ENCODE measurements around the gene CDH23. TPM values are rescaled to one million over a fixed set of nuclear protein-coding genes. Genes with fewer than 3 reads are reported as not detected.

CDH23 gene
- total and polyA plus RNA-seq, 9 of the 15 experiments (the other 6 are each of a cell fraction or from before 2014, with no cell fraction given): 0.18 to 1.2 (median 0.47) TPM

DNA sequence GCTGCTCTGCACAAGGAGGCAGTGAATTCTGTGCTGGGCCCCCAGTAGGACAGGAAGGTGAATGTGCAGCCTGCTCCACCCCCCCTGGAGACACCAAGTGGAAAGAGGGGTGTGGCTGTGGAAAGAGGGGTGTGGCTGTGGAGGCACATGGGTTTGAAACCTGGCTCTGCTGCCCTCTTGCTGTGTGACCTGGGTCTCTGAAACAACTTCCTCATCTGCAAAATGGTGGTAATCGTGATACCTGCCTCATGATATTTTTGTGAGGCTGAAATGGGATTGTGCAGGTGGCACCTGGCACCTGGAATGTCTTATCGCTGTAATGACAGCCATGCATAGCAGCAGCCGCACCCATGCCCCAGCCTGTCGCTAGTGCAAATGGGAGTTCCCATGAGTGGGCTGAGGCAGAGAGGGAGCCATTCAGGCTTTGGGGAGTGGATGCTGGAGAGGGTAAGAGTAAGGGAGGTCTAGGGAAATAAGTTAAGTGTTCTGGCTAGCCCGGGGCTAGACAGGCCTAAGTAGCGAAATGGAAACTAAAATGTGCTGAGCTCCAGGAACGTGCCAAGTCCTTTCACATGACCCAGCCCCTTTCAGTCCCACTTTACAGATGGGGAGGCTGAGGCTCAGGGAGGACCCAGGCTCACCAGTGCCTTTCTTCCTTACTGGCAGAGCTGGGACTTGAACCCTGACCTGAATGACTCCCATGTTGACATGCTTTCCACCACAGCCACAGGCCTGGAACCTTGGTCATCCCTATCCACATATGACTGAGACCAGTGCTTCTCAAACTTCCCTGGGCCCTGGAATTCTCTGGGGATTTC is 287.8 kb downstream of the CDH23 start (continued):
- TF ChIP-seq, protein P1, sequence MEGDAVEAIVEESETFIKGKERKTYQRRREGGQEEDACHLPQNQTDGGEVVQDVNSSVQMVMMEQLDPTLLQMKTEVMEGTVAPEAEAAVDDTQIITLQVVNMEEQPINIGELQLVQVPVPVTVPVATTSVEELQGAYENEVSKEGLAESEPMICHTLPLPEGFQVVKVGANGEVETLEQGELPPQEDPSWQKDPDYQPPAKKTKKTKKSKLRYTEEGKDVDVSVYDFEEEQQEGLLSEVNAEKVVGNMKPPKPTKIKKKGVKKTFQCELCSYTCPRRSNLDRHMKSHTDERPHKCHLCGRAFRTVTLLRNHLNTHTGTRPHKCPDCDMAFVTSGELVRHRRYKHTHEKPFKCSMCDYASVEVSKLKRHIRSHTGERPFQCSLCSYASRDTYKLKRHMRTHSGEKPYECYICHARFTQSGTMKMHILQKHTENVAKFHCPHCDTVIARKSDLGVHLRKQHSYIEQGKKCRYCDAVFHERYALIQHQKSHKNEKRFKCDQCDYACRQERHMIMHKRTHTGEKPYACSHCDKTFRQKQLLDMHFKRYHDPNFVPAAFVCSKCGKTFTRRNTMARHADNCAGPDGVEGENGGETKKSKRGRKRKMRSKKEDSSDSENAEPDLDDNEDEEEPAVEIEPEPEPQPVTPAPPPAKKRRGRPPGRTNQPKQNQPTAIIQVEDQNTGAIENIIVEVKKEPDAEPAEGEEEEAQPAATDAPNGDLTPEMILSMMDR (IDR thresholded peaks at IDR 0.05 in 2 of 3, conservative IDR thresholded peaks at IDR 0.05 in 1 of 3; ENCODE audit: insufficient read depth in 2 of 3, low read depth in 1 of 3, low read length in 3 of 3): peak; percentile 73 to 76 (median 76)
- TF ChIP-seq DMBX1 (CRISPR knock-in tag; IDR thresholded peaks at IDR 0.05; ENCODE audit: borderline replicate concordance) (no peak), FOXK2 (conservative IDR thresholded peaks at IDR 0.05 in 1 of 2, IDR thresholded peaks at IDR 0.05 in 1 of 2; ENCODE audit: low read depth in 2 of 2) (peak; percentile 36 to 55; a peak in 2 of 4 replicates), ZC3H4 (CRISPR knock-in tag; IDR thresholded peaks at IDR 0.05; ENCODE audit: borderline replicate concordance) (no peak), ZNF695 (CRISPR knock-in tag; IDR thresholded peaks at IDR 0.05) (no peak), ZNF507 (tag; conservative IDR thresholded peaks at IDR 0.05) (no peak), ZNF184 (CRISPR knock-in tag; IDR thresholded peaks at IDR 0.05) (no peak), HDAC2 (IDR thresholded peaks at IDR 0.05) (0 out of 2 replicates have a peak, but pooled peaks have one; percentile 56), PHB (CRISPR knock-in tag; IDR thresholded peaks at IDR 0.05) (no peak), KHSRP (IDR thresholded peaks at IDR 0.05) (no peak), BACH1 (tag; IDR thresholded peaks at IDR 0.05) (no peak)
- TF ChIP-seq, protein P2, sequence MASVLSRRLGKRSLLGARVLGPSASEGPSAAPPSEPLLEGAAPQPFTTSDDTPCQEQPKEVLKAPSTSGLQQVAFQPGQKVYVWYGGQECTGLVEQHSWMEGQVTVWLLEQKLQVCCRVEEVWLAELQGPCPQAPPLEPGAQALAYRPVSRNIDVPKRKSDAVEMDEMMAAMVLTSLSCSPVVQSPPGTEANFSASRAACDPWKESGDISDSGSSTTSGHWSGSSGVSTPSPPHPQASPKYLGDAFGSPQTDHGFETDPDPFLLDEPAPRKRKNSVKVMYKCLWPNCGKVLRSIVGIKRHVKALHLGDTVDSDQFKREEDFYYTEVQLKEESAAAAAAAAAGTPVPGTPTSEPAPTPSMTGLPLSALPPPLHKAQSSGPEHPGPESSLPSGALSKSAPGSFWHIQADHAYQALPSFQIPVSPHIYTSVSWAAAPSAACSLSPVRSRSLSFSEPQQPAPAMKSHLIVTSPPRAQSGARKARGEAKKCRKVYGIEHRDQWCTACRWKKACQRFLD (CRISPR knock-in tag; IDR thresholded peaks at IDR 0.05): no peak
- TF ChIP-seq, protein P3, sequence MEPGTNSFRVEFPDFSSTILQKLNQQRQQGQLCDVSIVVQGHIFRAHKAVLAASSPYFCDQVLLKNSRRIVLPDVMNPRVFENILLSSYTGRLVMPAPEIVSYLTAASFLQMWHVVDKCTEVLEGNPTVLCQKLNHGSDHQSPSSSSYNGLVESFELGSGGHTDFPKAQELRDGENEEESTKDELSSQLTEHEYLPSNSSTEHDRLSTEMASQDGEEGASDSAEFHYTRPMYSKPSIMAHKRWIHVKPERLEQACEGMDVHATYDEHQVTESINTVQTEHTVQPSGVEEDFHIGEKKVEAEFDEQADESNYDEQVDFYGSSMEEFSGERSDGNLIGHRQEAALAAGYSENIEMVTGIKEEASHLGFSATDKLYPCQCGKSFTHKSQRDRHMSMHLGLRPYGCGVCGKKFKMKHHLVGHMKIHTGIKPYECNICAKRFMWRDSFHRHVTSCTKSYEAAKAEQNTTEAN (CRISPR knock-in tag; IDR thresholded peaks at IDR 0.05): no peak
- TF ChIP-seq, protein P4, sequence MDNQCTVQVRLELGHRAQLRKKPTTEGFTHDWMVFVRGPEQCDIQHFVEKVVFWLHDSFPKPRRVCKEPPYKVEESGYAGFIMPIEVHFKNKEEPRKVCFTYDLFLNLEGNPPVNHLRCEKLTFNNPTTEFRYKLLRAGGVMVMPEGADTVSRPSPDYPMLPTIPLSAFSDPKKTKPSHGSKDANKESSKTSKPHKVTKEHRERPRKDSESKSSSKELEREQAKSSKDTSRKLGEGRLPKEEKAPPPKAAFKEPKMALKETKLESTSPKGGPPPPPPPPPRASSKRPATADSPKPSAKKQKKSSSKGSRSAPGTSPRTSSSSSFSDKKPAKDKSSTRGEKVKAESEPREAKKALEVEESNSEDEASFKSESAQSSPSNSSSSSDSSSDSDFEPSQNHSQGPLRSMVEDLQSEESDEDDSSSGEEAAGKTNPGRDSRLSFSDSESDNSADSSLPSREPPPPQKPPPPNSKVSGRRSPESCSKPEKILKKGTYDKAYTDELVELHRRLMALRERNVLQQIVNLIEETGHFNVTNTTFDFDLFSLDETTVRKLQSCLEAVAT (IDR thresholded peaks at IDR 0.05): no peak
- TF ChIP-seq, protein P5, sequence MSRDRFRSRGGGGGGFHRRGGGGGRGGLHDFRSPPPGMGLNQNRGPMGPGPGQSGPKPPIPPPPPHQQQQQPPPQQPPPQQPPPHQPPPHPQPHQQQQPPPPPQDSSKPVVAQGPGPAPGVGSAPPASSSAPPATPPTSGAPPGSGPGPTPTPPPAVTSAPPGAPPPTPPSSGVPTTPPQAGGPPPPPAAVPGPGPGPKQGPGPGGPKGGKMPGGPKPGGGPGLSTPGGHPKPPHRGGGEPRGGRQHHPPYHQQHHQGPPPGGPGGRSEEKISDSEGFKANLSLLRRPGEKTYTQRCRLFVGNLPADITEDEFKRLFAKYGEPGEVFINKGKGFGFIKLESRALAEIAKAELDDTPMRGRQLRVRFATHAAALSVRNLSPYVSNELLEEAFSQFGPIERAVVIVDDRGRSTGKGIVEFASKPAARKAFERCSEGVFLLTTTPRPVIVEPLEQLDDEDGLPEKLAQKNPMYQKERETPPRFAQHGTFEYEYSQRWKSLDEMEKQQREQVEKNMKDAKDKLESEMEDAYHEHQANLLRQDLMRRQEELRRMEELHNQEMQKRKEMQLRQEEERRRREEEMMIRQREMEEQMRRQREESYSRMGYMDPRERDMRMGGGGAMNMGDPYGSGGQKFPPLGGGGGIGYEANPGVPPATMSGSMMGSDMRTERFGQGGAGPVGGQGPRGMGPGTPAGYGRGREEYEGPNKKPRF (IDR thresholded peaks at IDR 0.05; ENCODE audit: low read depth, low read length): no peak
- TF ChIP-seq, protein P6, sequence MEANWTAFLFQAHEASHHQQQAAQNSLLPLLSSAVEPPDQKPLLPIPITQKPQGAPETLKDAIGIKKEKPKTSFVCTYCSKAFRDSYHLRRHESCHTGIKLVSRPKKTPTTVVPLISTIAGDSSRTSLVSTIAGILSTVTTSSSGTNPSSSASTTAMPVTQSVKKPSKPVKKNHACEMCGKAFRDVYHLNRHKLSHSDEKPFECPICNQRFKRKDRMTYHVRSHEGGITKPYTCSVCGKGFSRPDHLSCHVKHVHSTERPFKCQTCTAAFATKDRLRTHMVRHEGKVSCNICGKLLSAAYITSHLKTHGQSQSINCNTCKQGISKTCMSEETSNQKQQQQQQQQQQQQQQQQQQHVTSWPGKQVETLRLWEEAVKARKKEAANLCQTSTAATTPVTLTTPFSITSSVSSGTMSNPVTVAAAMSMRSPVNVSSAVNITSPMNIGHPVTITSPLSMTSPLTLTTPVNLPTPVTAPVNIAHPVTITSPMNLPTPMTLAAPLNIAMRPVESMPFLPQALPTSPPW (CRISPR knock-in tag; IDR thresholded peaks at IDR 0.05): peak; percentile 69; the same call in 1 of the 2 replicates
